ENCODE data around the gene SORL1-AS1.

SORL1-AS1 gene

GRCh38 chr11:121474680-121475079 is 21.9 kb upstream of the SORL1-AS1 start:
- DNase-seq = no peak

DNA sequence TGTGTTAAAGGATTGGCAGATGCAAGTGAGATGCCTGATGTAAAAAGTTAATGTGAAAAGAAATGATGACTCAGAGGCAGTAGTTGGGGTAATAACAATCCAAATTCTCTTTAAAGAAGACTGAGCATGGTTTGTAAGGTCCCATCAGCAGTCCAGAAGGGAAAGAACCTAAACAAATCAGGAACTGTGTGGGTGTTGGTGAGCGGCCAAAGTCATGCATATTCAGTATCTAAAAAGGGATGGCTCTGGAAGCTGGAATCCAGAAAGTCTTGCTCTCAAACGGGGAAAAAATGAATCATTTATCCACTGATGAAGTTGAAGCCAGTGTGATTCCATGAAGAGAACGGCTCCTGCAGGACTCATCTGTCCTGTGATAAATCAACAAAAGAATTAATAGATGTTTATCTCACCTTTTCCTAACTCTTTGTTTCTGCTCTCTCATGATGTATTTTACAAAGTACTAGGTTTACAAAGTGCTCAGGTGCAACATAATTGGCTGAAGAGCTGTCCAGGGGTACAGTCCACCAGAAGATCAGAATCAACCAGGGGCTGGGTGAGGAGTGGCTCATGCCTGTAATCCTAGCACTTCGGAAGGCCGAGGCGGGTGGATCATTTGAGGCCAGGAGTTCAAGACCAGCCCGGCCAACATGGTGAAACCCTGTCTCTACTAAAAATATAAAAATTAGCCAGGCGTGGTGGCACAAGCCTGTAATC is 20.5 kb upstream of the SORL1-AS1 start:
- no peak for DNase-seq

- DNase-seq = no peak
Measured at GRCh38 chr11:121472312-121472711, 19.5 kb upstream of the SORL1-AS1 start.

GRCh38 chr11:121471167-121471566 is 18.4 kb upstream of the SORL1-AS1 start:
- no peak for DNase-seq

- DNase-seq = no peak
Measured at GRCh38 chr11:121469910-121470309, 17.1 kb upstream of the SORL1-AS1 start.

GRCh38 chr11:121467965-121468364 is 15.2 kb upstream of the SORL1-AS1 start:
- peak; percentile 67 for DNase-seq

DNA sequence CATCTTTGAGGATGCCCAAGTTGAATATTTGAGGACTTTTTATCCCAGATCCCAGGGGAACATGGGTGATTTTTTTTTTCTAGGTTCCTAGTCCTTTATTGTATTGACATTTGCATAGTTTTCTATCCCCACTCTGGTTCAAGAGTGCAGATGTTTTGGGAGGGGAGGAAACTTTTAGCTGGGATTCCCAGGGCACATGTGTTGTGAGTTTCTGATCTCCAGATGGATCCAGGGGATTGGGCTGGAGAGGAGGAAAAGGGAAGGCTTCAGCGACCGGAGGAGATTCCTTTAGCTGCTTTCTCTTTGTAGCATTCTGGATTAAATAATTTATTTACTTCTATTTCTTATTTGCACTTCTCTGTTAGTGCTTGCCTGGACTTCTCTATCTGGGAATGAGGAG is 14.7 kb upstream of the SORL1-AS1 start:
- no peak for DNase-seq

- peak; percentile 91 for DNase-seq
Measured at GRCh38 chr11:121466063-121466794, 13.5 kb upstream of the SORL1-AS1 start.

- no peak for DNase-seq
Measured at GRCh38 chr11:121465709-121466062, 12.9 kb upstream of the SORL1-AS1 start.

GRCh38 chr11:121464352-121464946 is 11.7 kb upstream of the SORL1-AS1 start:
- DNase-seq = peak; percentile 70

DNA sequence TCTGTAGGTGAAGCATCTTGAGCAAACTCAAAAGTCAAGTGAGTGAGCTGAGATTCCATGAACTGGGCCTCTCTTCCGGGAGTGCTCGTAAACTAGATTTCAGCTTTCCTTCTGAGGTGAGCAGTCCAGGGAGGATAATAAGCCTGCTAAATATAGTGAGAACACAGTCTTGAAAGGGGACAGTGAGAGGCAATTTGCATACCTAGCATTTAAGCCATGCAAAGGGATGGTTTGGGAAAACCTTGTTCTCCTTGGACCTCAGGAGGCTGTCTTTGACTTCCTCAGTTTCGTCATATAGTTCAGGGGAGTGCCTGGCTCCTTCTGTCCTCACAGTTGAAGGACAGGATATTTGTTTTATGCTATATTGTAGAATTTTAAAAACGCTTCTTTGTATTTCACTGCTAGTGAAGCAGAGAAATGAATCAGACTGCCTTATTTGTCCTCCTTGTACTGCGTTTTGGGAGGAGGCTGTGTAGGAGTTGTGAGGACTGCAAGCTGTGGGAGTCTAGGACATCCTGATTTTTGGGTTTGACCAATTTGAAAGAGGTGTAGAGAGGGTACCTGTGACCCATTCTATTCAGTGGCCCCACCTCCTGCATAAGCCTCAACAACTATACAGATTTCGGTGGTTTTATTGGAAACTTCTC is 11.0 kb upstream of the SORL1-AS1 start:
- no peak for DNase-seq

GRCh38 chr11:121461843-121462242 is 9.1 kb upstream of the SORL1-AS1 start:
- no peak for DNase-seq

DNA sequence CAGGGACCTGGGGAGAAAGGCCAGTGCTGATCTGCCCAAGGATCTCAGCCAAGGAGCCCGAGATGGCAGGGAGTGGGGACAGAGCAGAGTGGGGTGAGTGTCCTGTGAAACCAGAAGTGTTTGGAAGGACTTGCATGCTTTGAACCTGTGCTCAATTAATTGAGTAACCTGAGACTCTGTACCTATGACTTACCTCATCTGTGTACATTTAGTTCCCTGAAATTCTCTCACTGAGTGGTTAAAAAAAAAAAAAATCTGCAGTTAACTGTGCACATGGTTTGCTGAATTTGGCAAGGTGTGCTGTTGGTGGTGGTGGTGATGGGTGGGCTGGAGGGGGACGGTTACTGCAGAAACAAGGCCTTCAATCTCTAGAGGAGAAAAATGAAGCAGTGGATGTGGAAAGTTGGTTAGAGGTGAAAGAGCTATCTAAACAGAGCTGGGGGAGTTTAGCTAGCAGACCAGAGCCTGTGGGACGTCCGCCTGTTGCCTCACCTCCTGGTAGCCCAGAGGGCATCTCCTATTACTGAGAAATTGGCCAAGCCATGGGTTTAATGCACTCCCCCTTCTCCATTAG is 8.3 kb upstream of the SORL1-AS1 start:
- DNase-seq = peak; percentile 89

GRCh38 chr11:121459413-121460017 is 6.7 kb upstream of the SORL1-AS1 start:
- DNase-seq = peak; percentile 64

- DNase-seq = no peak
Measured at GRCh38 chr11:121458551-121458950, 5.8 kb upstream of the SORL1-AS1 start.

- no peak for DNase-seq
Measured at GRCh38 chr11:121456816-121457431, 4.2 kb upstream of the SORL1-AS1 start.

- no peak for DNase-seq
Measured at GRCh38 chr11:121456151-121456550, 3.4 kb upstream of the SORL1-AS1 start.

DNA sequence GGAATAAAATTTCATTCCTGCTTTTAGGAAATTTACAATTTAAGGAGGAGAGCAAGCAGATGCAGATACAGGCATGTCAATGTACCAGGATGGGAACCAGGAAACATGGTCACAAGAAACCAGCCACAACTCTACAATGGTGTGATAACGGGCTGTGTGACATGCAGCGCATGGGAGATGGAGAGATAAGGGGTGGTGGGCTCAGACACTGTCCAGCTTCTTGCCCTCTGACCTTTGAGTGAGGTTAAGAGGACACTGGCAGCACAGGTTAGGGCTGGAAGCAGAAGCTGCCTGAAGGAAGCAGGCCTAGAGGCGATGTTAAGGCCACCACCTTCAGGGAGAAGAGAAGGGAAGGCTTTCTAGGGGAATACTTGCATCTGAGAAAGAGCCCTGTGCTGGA is 2.3 kb upstream of the SORL1-AS1 start:
- DNase-seq = no peak

GRCh38 chr11:121453589-121454299 is 977 bp upstream of the SORL1-AS1 start:
- DNase-seq = no peak

- peak; percentile 68 for DNase-seq
Measured at GRCh38 chr11:121451986-121452608, 670 bp downstream of the SORL1-AS1 start, which contains the start of gene SORL1. Gene SORL1 (plus strand): TSS chr11:121452314. CDS start chr11:121452332, 18 bp downstream.

All from NCI-H2029 (cell line).